HL-60 (cell line): ENCODE data around the gene PAK5.

Experiments used
- DNase-seq, 2 experiments: peaks; one replicate each; pipeline ENCODE4 v3.0.0-alpha.2; 2010 to 2020; ENCODE audit warnings: low read depth in 1 of 2, low spot score in 1 of 2
- H3K27ac ChIP-seq: fragments of 250-450 bp; sonication (Bioruptor Pico); replicated peaks from 2 replicates; pipeline ENCODE4 v1.5.1; 2020; ENCODE audit warnings: mild to moderate bottlenecking, moderate library complexity
- H3K27me3 ChIP-seq: fragments of 250-450 bp; sonication (Bioruptor Pico); 2 replicates; pipeline ENCODE4 v1.5.1; 2021; ENCODE audit warnings: mild to moderate bottlenecking, moderate library complexity; ENCODE audit not compliant: insufficient read depth, poor library complexity, severe bottlenecking
- H3K4me3 ChIP-seq: replicated peaks from 2 replicates; pipeline ENCODE4 v1.5.1; 2011; ENCODE audit warnings: mild to moderate bottlenecking, control low read depth, low read length; ENCODE audit not compliant: insufficient read depth
- GABPA ChIP-seq: IDR thresholded peaks from 2 replicates; pipeline ENCODE4 v1.6.1; 2012; ENCODE audit warnings: low read depth
- POLR2AphosphoS5 ChIP-seq: IDR thresholded peaks from 2 replicates; pipeline ENCODE4 v1.6.1; 2012; ENCODE audit warnings: low read depth
- SPI1 ChIP-seq: IDR thresholded peaks from 2 replicates; pipeline ENCODE4 v1.6.1; 2012; ENCODE audit warnings: low read depth, mild to moderate bottlenecking, borderline replicate concordance
- TF ChIP-seq, protein P1 (sequence below): IDR thresholded peaks from one replicate; pipeline ENCODE4 v1.5.1; 2011; ENCODE audit warnings: low read length, control low read depth, inconsistent platforms; ENCODE audit not compliant: insufficient read depth
- TF ChIP-seq, protein P2 (sequence below): IDR thresholded peaks from 2 replicates; pipeline ENCODE4 v1.6.1; 2012; ENCODE audit warnings: low read depth; ENCODE audit not compliant: insufficient replicate concordance

The PAK5 gene

GRCh38 chr20:9514072-9514460 is 324.8 kb downstream of the PAK5 start:
- H3K27me3 ChIP-seq = peaks cover 53% of the 10 kb centered on the region
- no peak overlapping the region for H3K27ac ChIP-seq
- peak overlapping the region; percentile 54 for H3K4me3 ChIP-seq
- DNase-seq = no peak
- TF ChIP-seq GABPA (no peak), POLR2AphosphoS5 (no peak), SPI1 (no peak)
- TF ChIP-seq, protein P1, sequence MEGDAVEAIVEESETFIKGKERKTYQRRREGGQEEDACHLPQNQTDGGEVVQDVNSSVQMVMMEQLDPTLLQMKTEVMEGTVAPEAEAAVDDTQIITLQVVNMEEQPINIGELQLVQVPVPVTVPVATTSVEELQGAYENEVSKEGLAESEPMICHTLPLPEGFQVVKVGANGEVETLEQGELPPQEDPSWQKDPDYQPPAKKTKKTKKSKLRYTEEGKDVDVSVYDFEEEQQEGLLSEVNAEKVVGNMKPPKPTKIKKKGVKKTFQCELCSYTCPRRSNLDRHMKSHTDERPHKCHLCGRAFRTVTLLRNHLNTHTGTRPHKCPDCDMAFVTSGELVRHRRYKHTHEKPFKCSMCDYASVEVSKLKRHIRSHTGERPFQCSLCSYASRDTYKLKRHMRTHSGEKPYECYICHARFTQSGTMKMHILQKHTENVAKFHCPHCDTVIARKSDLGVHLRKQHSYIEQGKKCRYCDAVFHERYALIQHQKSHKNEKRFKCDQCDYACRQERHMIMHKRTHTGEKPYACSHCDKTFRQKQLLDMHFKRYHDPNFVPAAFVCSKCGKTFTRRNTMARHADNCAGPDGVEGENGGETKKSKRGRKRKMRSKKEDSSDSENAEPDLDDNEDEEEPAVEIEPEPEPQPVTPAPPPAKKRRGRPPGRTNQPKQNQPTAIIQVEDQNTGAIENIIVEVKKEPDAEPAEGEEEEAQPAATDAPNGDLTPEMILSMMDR = no peak
- TF ChIP-seq, protein P2, sequence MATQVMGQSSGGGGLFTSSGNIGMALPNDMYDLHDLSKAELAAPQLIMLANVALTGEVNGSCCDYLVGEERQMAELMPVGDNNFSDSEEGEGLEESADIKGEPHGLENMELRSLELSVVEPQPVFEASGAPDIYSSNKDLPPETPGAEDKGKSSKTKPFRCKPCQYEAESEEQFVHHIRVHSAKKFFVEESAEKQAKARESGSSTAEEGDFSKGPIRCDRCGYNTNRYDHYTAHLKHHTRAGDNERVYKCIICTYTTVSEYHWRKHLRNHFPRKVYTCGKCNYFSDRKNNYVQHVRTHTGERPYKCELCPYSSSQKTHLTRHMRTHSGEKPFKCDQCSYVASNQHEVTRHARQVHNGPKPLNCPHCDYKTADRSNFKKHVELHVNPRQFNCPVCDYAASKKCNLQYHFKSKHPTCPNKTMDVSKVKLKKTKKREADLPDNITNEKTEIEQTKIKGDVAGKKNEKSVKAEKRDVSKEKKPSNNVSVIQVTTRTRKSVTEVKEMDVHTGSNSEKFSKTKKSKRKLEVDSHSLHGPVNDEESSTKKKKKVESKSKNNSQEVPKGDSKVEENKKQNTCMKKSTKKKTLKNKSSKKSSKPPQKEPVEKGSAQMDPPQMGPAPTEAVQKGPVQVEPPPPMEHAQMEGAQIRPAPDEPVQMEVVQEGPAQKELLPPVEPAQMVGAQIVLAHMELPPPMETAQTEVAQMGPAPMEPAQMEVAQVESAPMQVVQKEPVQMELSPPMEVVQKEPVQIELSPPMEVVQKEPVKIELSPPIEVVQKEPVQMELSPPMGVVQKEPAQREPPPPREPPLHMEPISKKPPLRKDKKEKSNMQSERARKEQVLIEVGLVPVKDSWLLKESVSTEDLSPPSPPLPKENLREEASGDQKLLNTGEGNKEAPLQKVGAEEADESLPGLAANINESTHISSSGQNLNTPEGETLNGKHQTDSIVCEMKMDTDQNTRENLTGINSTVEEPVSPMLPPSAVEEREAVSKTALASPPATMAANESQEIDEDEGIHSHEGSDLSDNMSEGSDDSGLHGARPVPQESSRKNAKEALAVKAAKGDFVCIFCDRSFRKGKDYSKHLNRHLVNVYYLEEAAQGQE = no peak

DNA sequence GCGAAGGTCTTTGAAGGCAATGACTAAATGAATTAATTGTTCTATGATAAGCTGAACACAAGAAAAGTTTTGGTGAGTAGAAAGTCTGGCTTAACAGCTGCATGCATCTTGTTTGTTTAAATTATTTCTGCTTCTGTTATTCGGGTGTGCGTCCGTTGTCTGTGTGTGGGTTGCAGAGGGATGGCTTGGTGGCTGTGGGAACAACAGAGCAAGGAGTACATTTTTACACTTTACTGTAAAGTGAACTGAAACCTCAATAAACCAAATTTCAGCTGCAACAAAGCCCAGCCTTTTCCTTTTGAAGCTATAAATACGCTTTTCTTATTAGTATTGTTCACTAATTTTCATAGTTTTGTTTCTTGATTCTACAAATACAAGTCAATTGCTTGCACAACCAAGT is 328.0 kb downstream of the PAK5 start:
- Histone ChIP-seq H3K27ac (no peak overlapping the region), H3K4me3 (peak overlapping the region; percentile 37), H3K27me3 (peaks cover 64% of the 10 kb centered on the region)
- DNase-seq = no peak
- no peak for TF ChIP-seq GABPA
- no peak for TF ChIP-seq POLR2AphosphoS5
- TF ChIP-seq SPI1 = no peak
- TF ChIP-seq, protein P2 = no peak
- TF ChIP-seq, protein P1 = no peak

- peaks cover 56% of the 10 kb centered on the region for H3K27me3 ChIP-seq
- no peak overlapping the region for H3K27ac ChIP-seq
- TF ChIP-seq, protein P2 = no peak
- TF ChIP-seq, protein P1 = no peak
- TF ChIP-seq SPI1 = no peak
- no peak for TF ChIP-seq GABPA
- no peak for TF ChIP-seq POLR2AphosphoS5
- DNase-seq = no peak
- no peak overlapping the region for H3K4me3 ChIP-seq
Measured at GRCh38 chr20:9509246-9509645, 329.6 kb downstream of the PAK5 start.
